Activated CD4-positive, alpha-beta T cell treated with anti-CD3 and anti-CD28 coated beads for 24 hours (primary cell): ENCODE results near the gene MORC4.

Experiments used
- DNase-seq, 2 donors: peaks; one replicate each; pipeline ENCODE4 v3.0.0-alpha.2; 2020; ENCODE audit warnings: low read depth in 2 of 2

The MORC4 gene

DNA sequence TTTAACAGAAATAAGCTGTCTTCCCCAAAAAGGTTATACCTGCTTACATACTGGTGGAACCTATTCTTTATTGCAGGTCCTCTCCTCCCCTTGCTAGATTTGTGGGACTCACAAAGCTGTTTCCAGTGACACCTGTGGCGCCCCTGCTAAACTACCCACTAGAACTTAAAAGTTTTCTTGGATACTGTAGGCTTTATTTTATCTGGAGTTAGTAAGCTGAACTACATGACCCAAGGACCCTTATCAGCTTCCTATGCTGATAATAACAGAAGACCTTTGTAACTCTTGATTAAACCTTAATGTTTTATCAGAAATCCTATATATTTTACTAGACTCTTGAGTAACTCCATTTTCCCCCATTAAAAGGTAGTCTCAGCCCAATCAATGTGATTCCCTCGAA lies 47.5 kb downstream of the MORC4 start:
- DNase-seq, result no peak

GRCh38 chrX:106952089-106952488 lies 47.9 kb downstream of the MORC4 start:
- no peak for DNase-seq

DNA sequence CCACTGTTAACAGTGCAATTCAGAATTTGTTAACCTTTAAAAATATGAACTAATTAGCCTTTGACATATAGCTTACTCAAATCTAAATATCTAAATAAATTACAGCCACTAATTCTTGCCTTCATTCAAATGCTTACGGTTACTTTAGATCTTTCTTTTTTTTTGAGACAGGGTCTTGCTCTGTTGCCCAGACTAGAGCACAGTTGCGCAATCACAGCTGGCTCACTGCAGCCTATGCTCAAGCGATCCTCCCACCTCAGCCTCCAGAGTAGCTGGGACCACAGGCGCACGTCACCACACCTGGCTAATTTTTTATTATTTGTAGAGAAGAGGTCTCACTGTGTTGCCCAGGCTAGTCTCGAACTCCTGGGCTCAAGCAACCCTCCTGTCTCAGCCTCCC lies 48.8 kb downstream of the MORC4 start:
- DNase-seq, result no peak

DNA sequence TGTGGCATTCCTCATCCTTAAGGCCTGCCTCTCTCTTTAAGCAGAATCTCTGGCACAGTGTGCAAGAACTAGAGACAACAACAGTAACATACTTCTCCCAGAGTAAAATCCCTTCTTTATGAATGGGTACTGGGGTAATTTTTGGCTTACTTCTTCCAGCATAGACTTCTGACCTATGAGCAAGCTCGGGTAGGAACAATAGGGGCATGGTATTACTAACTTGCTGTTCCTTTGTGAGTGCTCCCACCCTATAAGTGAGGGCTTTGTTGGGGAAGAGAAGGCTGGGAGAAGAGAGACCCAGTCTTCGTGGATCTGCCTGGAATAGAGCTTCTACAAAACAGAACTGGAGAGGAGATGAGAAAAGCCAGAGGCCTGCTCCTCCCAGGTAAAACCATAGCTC lies 49.6 kb downstream of the MORC4 start:
- no peak for DNase-seq

DNA sequence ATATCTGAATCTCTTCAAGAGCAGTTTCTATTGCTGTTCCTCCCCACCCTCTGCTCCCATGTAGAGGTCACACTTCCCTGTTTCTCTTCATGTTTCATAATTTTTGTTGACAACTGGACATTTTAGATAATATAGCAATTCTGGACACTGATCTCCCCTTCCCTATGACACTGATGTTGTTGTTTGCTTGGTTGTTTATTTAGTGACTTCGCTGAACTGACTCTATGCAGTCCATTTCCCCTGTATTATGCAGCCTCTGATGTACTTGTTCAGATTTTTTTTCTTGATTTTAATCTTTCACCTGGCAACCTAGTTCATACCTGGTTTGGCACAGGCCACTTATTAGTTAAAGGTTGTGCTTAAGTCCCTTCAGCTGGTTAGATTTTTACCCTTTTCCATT lies 50.6 kb downstream of the MORC4 start:
- no peak for DNase-seq

DNA sequence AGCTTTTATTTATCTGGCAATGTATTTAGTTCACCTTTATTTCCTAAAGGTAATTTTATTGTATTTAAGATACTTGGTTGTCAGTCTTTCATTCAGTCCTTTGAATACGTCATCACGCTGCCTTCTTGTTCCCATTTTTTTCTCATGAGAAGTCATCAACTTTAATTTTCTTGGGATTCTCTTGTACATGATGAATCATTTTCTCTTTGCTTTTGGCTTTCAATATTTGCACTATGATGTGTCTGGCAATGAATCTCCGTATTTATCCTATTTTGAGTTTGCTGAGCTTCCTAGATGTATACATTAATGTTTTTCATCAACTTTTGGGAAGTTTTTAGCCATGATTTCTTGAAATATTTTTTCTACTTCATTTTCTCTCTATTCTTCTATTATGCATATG lies 51.4 kb downstream of the MORC4 start:
- DNase-seq, result no peak

GRCh38 chrX:106946464-106946863 lies 53.5 kb downstream of the MORC4 start:
- DNase-seq, result no peak

DNA sequence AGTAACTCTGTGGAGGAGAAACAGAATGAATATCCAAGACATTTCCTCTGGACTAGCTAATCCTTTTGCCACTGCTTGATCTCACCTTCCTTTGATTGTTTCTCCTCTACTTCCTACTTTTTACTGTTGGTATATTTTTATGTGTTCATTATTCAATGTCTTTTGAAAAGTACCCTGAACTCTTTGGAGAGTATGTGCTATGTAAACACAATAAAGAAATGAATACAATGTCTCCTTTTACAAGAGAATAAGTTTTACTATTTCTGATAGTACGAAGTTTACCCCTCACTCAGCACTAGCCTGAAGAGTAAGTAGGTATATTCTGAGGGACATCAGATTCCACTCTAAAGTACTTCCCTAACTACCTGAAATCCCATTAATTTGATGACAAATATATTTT lies 59.9 kb downstream of the MORC4 start:
- no peak for DNase-seq

DNA sequence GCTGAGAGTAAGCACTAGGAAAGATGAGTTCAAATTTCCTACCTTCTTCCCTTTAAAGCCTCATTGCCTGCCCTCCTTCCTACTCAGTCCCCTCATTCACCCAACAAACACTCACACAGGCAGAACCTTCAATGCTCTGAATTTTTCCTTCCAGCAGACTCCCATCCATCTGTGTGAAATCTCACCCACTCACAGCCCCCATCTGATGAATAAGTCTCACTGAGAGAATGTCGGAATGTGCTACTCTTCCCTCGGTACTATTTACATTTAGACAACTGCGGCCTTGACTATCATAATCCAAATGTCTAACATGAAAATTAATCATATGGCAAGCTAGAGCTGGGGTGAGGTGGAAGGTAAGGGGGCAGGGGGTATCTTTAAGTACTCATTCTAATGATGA lies 60.4 kb downstream of the MORC4 start:
- no peak for DNase-seq

GRCh38 chrX:106936246-106936645 lies 63.8 kb downstream of the MORC4 start:
- DNase-seq, result no peak

GRCh38 chrX:106935175-106935574 lies 64.8 kb downstream of the MORC4 start:
- no peak for DNase-seq

DNA sequence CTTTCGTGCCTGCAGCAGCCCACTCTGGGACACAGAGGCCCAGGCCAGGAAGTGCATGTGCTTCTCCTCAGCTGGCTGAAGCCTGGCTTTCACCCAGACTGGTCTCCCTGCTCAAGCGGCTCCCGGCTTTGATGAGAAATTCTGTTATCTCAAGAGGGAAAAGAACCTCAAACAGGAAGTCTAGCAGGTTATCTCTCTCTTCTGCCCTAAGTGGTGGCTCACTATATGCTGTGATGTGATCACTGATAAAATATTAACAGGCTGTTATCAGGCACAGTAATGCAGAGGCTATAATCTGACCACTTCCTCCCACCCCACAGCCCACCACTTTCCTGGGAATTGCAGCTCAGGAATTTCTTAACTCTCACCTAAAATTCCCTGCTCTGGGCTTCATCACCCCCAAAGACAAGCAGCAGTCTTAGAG lies 66.5 kb downstream of the MORC4 start:
- no peak for DNase-seq

GRCh38 chrX:106932960-106933537 lies 67.0 kb downstream of the MORC4 start:
- no peak for DNase-seq

DNA sequence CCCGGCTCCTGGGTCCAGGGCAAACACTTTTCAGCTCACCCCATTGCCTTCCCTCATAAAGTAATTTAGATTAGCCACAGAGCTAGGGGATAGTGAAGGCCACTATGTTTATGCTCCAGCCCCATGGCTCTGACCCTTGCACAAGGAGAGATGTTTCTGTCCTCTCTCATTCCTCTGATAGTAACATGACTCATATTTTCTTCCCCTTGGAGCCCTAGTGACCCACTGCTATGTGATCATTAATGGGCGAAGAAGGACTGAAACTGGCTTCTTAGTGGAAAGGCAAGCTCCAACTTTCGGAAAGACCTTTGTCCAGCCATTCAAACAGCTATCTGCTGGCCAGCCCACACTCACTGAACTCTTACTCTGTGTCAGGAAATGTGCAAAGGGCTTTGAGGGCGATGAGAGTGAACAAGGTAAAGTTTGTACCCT lies 67.5 kb downstream of the MORC4 start:
- no peak for DNase-seq

- DNase-seq, result no peak
These were observed 68.1 kb downstream of the MORC4 start for GRCh38 chrX:106931831-106932491.

DNA sequence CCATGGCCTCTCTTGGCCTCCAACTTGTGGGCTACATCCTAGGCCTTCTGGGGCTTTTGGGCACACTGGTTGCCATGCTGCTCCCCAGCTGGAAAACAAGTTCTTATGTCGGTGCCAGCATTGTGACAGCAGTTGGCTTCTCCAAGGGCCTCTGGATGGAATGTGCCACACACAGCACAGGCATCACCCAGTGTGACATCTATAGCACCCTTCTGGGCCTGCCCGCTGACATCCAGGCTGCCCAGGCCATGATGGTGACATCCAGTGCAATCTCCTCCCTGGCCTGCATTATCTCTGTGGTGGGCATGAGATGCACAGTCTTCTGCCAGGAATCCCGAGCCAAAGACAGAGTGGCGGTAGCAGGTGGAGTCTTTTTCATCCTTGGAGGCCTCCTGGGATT lies 71.8 kb downstream of the MORC4 start:
- no peak for DNase-seq

DNA sequence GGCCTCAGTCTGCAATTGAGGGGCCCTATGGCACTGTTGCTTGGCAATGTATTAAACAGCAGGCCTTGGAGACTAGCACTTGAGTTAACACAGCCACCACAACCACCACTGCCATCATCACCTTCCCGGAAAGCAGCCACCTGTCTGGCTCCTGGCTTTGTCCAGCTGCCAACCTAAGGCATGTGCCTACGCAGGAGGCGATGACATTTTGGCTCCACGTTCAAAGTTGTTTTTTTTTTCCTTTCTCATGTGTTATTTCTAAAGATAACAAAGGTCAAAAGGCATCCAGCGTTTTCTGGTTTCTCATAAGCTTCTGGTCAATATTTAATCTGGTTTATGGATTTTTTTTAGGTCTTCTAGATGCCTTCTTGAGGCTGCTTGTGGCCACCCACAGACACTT lies 72.3 kb downstream of the MORC4 start:
- no peak for DNase-seq

- DNase-seq, result no peak
These were observed 73.0 kb downstream of the MORC4 start for GRCh38 chrX:106927023-106927422.

- no peak for DNase-seq
These were observed 78.4 kb downstream of the MORC4 start for GRCh38 chrX:106921637-106922036.

DNA sequence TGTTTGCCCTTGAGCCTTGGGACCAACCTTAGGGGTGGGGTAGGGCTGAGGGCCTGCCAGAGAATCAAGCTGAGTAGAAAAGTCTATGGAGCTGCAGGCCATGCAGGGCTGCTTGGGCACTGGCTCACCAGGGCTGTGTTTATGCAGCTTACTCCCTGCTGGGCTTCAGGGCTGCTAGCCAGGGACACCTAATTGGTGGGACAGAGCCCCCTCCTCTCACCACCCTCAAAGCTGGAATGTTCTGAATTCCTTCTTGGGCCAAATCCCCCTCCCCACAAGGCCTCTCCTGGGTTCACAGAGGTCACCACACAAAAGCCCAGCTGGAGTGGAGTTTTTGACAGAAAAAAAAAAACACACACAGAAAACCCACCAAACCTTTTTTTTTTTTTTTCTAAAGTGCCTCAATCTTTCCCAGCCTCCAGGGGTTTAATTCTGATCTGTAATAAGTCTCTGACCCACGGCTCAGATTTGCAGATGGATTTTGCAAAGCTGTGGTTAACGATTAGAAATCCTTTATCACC lies 80.0 kb downstream of the MORC4 start, which contains the start of gene CLDN2:
Gene CLDN2, plus strand, starts transcription at position 471 of the 521 bp plus-strand sequence. CDS start 7,827 bp downstream, outside the sequence.
- DNase-seq, result no peak

- no peak for DNase-seq
These were observed 82.0 kb downstream of the MORC4 start for GRCh38 chrX:106917830-106918500.

DNA sequence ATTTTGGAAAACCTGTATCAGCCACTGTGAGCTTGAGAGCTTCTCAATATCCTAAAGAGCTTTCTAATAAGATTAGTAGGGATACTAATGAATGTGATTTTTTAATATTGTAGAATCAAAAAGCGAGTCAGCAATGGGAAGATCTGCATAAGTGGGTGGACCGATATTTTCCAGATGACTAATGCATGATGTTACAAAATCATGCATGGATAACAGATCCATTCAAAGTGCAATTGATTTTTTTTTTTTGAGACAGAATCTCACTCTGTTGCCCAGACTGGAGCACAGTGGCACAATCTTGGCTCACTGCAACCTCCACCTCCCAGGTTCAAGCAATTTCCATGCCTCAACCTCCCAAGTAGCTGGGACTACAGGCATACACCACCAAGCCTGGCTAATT lies 87.1 kb downstream of the MORC4 start:
- DNase-seq, result no peak

DNA sequence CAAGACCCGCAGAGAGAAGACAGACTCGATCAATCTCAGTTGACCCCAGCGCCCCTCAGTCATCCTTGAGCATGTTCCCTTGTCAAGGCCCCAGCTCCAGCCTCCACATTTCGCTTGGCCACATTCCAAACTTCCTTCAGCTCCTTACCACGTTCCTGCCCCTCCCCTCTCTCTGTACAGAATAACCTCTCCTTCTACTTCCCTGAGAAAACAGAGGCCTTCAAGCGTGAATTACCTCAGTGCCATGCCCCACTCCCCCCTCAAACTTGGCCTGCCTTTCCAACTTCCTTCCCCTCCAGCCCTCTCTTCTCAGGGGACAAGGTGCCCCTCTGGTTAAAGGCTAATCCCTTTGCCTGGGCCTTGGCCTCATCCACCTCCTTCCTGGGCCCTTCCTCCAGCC lies 93.7 kb downstream of the MORC4 start:
- DNase-seq, result no peak
